Activated CD4-positive, CD25-positive, alpha-beta regulatory T cell treated with anti-CD3 and anti-CD28 coated beads, Interleukin-2, amount 50 U/mL, for 16 hours (primary cell): Measurements from ENCODE around the gene CDX2.

Experiments used
- DNase-seq: peaks from one replicate; pipeline ENCODE4 v3.0.0-alpha.2; 2020; ENCODE audit warnings: low read depth, low spot score

The CDX2 gene

DNA sequence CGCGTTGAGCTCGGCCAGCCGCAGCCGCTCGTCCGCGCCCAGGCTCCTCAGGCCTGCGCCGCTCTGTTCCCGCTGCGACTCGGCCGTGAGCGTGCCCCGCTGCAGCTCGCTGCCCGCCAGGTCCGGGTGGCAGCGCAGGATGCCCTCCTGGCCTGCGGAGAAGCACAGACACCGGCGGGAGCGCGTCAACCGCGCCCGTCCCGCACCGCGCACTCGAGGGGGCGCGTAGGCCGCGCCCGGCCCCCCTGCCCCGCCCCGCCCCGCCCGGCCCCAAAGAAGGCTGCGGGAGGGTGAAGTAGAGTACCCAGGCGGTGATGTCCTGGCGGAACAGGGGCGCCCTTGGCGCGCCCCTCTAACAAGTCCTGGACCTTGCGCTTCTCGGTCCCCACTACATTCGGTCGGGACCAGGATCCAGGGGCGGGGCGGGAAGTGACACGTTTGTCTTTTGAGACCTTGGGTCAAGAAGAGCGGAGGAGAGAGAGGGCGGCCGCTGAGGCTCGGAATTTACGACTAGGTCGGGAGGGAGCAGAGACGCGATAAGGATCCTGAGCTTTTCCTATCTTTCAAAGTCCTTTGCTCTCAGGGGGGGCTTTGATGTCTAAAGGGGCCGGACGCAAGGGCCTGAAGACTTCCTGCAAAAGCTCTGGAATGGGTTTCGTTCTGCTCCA lies 9.3 kb upstream of the CDX2 start:
- no peak for DNase-seq

DNA sequence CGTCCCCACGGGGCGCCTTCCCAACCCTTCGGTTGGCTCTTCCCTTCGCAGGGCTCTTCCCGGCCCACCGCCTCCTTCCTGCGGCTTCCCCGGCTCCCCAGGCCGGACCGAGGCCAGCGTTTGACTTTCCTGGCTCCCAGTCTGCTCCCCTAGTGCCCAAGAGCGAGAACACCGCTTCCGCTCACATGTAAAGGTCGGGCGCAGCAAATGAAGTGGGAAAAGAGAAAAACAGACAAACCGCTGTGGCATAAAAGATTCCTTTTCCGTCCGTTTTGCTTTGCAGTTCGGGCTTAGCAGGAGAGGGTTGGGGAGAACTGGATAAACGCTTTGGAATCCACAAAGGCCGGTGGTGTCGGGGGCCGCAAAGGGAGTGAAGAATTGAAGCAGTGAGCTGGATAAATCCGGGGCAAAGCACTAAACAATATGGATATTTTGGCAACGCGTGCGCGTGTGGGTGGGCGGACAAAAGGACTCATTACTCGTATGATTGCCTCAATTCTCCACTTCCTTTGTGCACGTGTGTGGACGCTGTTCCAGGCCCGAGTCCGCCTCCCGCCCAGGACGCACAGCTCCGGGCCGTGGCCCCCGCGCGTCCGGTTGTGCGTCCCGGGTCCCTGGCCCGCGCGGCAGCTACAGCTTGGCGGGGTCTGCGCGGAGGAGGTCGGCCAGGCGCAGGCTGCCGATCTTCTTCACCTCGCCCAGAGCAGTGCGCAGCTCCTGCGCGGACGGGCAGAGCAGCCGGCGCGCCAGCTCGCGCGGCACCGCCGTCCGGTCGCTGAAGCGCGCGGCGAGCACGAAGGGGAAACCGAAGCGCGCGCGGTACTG lies 8.6 kb upstream of the CDX2 start:
- DNase-seq, result no peak

DNA sequence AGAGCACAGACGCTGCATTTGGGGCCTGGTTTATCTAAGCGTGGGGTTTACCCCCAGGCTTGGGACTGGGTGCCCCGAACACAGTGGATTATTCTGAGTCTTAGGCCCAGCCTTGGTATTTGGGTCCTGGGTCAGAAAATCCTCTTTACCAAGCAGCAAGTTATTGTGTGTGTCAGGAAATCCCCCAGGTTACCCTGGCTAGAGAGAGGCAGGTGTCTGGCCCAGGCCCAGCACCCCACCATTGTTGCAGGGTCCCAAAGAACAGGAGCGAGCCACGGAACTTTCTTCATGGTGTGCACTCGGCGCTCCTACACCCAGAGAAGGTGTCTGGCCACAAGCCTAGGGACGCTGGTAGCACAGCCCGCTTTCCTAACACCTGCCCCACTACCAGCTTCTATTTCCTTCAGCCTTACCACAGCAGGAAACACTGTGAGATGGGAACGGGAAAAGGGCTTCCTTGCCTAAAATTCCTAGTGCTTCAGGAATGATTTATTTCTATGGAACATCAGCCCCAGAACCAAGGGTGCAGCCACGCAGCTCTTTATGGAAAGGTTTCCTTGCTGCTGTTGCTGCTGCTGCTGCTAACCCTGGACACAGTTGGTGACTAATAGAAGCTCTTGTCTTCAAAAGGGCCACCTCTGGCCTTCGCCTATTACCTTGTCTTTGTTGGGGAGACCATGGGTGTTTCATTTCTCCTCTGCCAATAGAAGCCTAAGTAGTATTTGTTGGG lies 7.4 kb upstream of the CDX2 start:
- DNase-seq, result no peak

DNA sequence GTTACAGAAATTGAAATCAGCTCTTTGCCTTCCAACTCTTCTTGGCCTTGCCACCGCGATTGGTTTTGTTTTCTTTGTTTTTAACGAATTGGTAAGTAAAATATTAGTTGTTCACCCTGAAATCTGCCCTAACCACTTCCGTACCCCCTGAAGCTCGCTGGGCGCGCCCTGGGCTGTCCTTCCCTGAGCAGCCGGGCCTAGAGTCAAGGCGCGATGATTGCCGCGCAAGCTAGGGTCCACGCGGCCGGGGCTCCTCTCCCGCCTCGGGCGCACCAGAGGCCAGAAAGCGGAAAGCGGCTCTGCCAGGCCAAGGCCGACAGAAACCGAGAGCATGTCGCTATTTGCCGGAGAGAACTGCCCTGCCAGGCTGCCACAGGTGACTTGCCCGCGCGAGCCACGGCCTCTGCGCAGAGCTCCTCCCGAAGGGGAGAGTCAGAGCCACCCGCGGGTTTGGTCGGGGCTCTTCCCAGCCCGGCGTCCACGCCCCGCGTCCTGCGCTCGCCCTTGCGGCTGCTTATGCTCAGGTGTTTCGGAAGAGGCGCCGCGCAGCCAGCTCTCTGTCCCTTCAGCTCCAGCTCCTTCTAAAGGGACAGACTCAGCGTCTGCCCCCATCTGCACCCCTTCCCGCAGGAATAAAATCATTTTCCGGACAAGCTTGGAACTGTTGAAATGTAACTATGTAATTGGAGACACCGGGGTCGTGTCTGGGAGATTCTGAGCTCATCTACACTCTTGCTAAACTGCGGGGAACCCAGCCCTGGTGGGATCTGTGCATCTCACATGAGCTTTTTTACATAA lies 6.6 kb upstream of the CDX2 start:
- no peak for DNase-seq

DNA sequence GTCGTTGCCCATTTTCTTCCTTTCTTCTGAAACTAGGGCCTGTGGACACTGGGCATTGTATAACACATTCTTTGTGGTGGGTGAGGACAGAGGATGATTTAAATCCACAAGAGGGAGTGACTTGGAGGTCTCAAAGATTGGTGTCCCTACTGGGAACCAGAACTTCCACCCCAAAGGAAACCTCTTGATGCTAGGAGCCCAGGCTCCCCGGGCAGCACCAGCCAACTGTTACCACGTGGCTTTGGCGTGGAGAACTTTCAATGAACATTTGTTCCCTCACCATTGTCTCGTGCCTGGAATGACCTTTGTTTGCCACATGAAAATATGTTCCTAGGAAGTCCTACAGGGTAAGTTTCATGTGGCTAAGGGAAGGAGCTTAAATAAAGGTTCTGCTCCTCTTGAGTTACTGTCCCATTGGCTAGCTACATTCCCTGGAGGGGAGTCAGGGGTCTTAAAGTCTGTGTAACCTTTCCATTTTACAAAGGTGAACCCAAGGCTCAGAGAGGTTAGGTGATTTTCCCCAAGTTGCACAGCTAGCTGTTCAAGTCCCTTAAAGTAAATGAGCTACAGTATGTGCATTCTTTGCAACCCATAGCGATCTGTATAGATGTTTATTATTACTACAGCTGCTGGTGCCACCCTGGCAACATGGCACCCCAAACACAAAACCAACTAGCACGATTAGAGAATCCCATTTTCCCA lies 5.0 kb upstream of the CDX2 start:
- no peak for DNase-seq

DNA sequence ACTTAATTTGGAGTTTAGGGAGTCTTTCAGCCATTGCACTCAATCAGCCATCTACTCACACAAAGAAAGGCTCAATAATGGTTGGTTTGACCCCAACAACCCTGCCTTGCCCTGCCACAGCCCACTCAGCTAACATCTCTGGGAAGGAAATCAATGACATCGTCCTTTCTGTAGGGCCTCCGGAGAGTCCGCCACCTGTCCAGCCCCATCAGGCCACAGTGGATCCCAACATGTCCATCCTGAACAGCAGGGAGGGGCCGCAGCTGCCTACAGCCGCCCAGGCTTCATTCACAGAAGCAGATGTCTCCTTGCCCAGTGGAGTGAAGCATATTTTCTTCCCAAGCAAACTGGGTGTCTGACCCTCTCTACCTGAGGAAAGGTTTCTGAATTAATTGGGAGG lies 4.2 kb upstream of the CDX2 start:
- DNase-seq, result no peak

DNA sequence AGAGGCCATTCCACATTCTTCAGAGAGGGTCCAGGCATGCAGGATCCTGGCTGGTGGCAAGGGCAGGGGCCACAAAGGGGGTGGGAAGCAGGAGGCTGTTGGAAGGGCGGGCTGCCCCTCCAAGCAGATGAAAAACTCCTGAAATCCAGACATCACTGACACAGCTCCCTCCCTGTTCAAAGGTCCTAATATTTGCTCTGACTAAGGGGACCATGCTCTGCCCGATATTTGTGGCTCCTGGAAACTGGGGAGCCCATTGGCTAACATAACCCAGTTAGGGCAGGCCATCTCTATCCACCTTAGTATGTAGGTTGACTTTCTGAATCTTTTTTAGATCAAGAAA lies 3.3 kb upstream of the CDX2 start:
- no peak for DNase-seq

DNA sequence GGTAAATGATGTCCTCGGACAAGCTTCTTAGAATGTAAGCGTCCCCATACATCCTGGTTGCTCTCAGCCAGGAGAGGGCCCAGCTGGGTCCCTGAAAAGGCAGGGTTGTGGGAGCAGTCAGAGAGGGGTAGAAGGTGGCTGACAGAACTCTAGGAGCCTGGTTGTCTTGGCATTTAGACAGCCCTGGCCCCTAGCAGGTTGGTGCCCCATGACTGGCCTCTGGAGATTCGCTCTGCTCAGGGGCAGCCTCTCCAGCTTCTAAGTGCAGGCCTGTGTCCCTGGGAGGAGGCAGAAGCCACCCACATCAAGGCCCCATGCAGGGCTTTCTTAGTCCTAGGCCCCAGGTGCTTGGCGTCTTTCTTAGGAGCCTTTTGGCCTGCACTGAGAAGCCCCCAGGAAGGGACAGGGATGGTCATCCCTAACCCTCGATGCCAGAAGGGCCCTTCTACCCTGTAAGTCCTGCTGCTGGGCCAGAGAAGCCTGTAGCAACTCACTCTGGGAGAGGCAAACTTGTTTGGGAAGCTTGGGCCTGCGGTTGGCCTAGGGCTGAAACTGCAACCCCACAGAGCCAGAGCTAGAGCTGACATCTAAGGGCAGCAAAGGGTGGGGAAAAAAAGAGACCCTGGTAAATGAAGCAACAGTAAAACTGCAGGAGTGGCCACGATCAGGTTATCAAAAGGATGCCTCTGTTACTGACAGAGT lies 2.8 kb upstream of the CDX2 start:
- no peak for DNase-seq

DNA sequence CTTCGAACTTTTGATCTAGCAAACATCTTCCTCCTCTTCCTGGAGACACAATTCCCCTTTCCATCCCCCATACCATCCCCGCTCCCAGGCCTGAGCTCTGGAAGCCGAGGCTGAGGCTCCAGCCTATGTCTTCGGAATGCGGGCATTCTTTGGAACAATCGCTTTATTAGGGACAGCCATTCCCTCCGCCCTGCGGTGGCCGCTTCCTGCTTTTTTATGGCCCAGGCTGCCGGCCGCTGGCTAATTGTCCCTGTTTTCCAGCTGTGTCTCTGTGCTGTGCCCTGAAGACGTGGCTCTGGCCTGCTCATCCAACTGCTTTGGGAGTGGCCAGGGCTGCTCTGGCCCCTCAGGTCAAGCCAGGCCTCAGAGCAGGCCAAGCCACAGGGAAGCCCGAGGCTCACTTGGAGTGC lies 2.1 kb upstream of the CDX2 start:
- no peak for DNase-seq

DNA sequence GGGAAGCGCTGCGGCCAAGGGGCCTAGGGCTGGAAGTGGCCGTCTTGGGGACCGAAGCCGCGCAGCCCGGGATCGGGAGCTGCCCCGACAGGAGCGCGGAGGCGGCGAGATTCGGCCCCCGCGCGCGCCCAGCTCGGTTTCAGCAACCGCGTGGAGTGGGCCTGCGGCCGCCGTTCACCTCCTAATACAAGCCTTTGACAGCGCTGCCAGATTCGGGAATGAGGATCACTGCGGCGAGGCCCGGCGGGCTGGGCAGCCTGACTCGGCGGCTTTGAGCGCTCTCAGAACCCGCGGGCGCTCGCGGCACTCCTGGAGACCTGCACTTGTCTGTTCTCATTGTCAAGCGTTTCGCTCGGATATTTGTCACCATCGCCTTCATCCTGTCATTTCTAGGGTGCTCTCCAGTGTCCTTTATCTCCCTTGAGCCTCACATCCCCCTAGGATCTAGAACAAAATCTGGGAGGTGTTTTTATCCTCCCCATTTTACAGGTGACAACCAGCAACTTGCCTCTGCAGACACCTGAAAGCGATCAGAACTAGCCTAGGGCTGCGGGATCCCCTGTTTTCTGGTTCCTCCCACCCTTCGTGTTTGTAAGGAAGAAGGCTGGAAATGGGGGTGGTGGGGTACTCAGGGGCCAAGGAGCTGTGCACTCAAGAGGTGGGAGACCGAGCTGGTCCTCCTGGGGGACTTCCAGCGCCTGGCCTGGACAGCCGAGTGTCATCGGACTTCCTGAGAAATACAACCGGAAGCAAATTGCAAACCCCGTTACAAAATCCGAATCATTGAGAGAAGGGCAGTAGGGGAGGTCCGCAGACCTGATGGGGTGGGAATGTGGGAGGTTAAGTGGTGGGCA lies 1.5 kb upstream of the CDX2 start:
- no peak for DNase-seq

DNA sequence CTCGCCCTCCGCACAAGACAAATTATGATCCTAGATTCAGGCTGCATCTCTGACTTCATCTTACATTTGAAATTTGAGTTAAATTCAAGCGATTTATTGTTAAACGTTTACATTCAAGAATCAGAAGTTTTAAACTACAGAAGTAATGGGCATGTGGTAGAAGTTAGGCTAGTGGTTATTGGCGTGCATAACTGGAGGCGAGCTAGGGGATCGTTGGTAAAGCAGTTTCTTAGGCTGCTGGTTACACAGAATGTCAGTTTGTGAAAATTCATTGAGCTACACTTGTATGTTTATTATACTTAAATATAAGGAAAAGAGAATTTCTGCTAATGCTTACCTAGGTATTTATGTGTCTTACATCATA lies 733 bp upstream of the CDX2 start:
- DNase-seq, result no peak

DNA sequence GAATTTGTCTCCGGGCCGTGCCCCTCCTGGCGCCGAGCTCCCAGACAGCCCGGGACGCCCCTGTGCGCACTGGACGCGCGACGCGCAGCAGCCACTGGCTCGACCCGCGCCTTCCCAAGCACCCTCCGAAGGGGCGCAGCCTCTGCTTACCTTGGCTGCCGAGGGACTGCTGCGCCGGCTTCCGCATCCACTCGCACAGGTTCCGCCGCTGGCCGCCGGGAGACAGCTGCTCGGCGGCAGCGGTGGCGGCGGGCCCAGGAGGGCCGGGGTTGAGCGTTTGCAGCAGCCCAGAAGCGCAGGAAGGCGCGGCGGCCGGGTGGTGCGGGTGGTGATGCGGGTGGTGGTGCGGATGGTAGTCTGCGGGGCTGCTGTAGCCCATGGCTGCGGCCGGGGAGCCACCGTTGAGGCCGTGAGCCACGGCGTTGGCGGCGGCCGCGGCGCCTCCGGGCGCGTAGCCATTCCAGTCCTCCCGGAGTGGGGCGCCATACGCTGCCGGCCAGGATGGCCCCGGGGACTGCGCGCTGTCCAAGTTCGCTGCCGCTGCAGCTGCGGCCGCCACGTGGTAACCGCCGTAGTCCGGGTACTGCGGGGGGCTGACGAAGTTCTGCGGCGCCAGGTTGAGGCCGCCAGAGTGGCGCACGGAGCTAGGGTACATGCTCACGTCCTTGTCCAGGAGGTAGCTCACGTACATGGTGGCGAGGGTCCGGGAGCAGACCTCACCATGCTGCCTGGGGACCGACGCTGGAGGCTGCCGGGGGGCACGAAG lies 616 bp downstream of the CDX2 start:
- no peak for DNase-seq

DNA sequence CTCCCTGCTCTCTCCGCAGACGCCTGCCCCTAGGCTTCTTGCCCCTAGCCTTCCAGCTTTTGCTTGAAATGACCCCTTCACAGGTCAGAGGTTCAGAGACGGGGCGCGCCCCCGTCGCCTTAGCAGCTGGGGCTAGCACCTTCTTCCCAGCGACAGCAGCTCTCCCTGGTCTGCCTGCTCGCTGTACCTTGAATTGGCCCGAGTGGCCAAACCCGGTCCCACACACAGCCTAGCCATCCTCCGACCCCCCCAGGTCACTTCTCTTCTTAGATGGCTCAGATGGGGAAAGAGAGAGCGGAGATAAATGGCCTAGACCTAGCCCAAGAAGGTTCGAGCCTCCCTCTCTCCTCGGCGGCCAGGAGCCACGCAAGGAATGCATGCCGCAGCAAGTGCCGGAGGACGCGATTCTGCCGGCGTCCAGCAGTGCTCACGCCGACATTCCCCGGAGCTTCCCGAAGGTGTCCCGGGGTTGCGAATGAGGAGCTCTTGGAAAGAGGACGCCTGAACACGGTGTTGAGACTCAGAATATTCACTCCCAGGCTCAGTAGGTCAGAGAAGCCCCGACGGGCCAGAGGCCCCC lies 1.3 kb downstream of the CDX2 start:
- no peak for DNase-seq

DNA sequence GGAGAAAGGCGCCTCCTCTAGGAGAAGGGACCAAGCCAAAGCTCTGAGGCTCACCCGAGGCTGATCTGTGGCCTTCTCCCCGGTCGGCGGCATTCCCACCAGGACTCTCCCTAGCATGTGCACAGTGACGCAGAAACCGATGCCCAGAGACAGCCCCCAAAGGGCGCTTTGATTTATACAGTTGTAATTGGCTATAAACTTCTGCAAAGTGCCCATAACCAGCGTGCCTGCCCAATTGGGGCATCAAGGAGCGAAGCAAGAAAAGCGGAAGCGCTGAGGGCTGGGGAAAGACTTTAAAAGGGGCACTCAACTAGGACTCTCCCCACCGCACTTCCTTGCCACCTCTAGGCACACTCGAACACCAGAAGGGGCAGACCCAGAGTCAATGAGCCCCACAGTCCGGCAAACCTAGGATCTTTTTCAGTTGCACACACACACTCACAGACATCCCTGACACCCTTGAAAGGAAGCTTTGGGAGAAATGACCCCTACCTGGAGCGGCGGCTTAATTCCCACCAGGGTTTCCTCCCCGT lies 1.8 kb downstream of the CDX2 start:
- DNase-seq, result no peak

DNA sequence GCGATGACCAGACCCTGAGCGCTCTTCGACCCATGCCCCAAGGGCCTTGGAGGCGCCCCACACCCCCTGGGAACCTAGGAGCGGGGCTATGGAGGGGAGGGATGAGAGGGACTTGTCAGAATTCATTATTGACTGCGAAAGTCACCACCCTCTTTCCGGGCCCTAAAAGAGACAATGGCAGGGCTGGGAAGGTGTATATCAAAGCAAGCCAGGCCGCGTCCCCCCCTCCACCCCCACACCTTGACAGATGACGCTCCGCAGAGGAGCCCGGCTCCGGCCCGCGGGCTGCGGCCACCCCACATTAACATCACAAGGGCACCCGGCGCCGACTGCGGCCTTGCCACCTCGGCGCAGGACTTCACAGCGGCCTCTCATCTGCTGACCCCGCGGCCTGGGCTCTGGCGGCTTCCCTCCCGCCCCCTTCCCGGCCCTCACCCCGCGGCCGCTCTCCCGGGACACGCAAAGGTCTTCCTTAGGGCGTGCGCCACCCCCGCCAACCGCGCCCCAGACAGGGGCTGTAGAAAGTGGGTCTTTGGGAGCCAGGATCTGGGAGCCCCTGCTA lies 2.4 kb downstream of the CDX2 start:
- DNase-seq, result no peak

DNA sequence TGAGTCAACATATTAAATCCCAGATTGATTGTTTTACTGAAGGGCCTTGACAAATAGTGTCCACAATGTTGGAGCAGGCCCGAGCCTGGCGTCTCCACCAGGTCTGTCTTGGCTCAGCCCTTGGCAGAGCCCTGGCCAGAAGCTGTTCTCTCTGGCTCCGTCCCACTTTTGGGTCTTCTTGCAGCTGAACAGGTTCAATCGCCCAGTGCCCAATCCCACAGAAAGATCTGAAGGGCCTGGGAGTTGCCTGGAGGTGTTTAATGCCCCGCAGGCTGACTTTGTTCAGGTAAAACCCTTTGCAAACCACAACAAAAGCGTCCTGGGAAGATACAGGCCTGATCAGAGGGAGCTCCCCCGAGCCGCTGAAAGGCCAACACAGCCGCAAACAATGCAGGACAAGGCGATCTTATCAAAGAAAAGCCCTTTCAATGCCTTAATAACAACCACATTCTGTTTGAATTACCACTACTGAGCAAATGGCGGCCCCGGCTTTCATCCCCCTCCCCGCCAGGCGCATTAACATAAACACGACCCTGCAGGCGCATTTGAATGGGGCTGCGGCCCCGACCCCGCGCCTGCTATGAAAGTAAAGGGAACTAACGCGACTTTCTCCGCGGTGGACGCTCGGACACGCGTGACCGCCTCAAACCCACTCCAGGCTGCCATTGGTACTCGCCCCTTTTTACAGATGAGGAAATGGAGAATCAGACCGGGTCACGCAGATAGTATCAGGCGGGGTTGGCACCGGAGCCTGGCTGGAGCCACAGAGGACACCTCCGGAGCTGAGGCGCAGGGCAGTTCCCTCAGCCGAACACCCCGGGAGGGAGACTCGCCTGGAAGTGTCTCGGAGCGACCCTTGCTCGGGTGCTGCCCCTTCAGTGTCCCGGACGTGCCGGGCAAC lies 3.1 kb downstream of the CDX2 start:
- DNase-seq, result no peak

DNA sequence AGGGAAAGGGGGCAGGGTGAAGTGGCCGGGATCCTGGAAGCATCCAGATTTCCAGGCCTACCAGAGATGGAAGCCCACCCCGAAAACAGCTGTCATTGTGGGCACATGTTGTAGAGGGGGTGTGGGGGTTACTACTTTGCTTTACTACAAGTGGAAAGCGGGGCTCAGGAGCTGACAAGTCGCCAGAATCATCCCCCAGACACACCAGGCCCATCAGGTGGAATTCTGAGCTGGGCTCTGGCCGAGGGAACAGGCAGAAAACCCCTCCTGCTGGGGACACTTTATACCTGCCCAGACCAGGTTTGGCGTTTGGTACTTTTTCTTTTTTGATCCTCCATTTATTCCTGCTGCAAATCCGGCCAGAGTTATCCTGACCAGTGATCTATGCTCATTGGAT lies 3.8 kb downstream of the CDX2 start:
- no peak for DNase-seq
